Peyer's patch (tissue), 4 donors: ENCODE results near the gene BTBD16. TPM values are rescaled to one million over a fixed set of nuclear protein-coding genes. Genes with fewer than 3 reads are reported as not detected.
A peak's percentile ranks its signal among the peaks of the same experiment; 100 is the strongest.

Experiments used
- DNase-seq, 3 donors: peaks; one replicate each; pipeline ENCODE4 v3.0.0-alpha.2; 2017 to 2019
- H3K27ac ChIP-seq, 4 donors: fragments of 200-600 bp; sonication (generic); one replicate each; pipeline ENCODE4 v1.5.1; 2016 to 2019
- H3K27me3 ChIP-seq, 2 donors: fragments of 200-600 bp; sonication (generic); one replicate each; pipeline ENCODE4 v1.5.1; 2019
- H3K36me3 ChIP-seq, 3 donors: fragments of 200-600 bp; sonication (generic); one replicate each; pipeline ENCODE4 v1.5.1; 2016 to 2019
- H3K4me1 ChIP-seq, 4 donors: fragments of 200-600 bp; sonication (generic); one replicate each; pipeline ENCODE4 v1.5.1; 2016 to 2019
- H3K4me3 ChIP-seq, 4 donors: fragments of 200-600 bp; sonication (generic); 1 replicate in 3 of 4; 2 replicates in 1 of 4; pipeline ENCODE4 v1.5.1; 2016 to 2019; ENCODE audit warnings: mild to moderate bottlenecking in 1 of 4
- H3K9me3 ChIP-seq, 4 donors: fragments of 200-600 bp; sonication (generic); one replicate each; pipeline ENCODE4 v1.5.1; 2016 to 2019; ENCODE audit warnings: mild to moderate bottlenecking in 1 of 4
- POLR2A ChIP-seq, 2 donors: fragments of 450-650 bp; IDR thresholded peaks; one replicate each; pipeline ENCODE4 v1.5.1; 2017; ENCODE audit warnings: antibody characterized with exemption in 2 of 2, mild to moderate bottlenecking in 2 of 2, moderate library complexity in 2 of 2
- total RNA-seq, 4 donors: library from RNA; depleted of rRNA; stranded (reverse); fragments of >200 nt; gene quantifications; one replicate each; pipeline ENCODE4 v1.1.0, GENCODE V29; 2016
- TF ChIP-seq, protein P1 (sequence below), 6 experiments: fragments of 450-650 bp in 4 of 6; fragments of 200-600 bp in 2 of 6; sonication (generic) in 1 of 6; IDR thresholded peaks; one replicate each; pipeline ENCODE4 v1.5.1; 2017 to 2019; ENCODE audit warnings: antibody characterized with exemption in 6 of 6, mild to moderate bottlenecking in 3 of 6, moderate library complexity in 1 of 6

The BTBD16 gene
- total RNA-seq, 4 donors from 2014 or later, result not detected

DNA sequence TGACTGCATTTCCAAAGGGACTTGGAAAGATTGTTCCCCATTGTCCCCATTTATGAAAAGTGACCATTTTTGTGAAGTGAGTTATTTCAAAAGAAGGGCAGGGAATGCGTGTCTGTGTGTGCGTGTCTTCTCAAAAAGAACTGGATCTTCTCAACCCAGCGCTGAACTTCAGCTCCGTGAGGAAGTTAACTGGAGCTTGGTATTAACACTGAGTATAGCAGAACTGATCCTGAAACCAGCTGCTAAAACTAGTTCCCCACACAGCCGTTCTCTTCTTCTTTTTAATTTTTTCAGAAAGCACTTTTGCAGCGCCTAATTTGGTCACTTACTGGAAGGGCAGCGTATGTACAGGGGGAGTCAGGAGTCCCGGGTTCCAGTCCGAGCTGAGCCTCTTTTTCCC is 57.6 kb downstream of the BTBD16 start:
- TF ChIP-seq, protein P1, sequence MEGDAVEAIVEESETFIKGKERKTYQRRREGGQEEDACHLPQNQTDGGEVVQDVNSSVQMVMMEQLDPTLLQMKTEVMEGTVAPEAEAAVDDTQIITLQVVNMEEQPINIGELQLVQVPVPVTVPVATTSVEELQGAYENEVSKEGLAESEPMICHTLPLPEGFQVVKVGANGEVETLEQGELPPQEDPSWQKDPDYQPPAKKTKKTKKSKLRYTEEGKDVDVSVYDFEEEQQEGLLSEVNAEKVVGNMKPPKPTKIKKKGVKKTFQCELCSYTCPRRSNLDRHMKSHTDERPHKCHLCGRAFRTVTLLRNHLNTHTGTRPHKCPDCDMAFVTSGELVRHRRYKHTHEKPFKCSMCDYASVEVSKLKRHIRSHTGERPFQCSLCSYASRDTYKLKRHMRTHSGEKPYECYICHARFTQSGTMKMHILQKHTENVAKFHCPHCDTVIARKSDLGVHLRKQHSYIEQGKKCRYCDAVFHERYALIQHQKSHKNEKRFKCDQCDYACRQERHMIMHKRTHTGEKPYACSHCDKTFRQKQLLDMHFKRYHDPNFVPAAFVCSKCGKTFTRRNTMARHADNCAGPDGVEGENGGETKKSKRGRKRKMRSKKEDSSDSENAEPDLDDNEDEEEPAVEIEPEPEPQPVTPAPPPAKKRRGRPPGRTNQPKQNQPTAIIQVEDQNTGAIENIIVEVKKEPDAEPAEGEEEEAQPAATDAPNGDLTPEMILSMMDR (IDR thresholded peaks at IDR 0.05), result no peak
- TF ChIP-seq POLR2A (IDR thresholded peaks at IDR 0.05), result no peak
- no peaks in the 10 kb centered on the region for H3K4me1 ChIP-seq
- no peaks in the 10 kb centered on the region for H3K27me3 ChIP-seq
- H3K27ac ChIP-seq, result peak overlapping the region in 1 of 4 donors; percentile 35
- no peak overlapping the region for H3K4me3 ChIP-seq
- peak in 1 of 3 donors; percentile 34 for DNase-seq
- no peaks in the 10 kb centered on the region for H3K36me3 ChIP-seq
- no peaks in the 10 kb centered on the region for H3K9me3 ChIP-seq

DNA sequence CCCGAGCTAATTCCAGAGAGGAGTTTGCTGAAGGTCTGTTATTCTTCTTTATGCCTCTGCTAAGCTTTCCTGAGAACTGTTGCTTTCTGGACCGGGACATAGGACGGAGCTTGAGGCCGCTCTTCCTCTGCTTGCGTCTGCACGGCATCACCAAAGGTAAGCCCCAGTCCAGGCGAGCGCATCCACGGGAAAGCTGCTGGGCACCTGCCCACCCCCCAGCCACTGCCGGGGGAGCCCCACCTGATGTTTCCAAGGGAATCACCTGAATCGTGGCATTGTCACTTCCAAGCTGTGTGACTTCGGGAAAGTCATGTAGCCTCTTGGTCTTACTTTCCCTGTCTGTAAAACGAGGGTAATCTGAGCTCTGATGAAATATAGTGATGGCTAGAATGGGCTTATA is 58.3 kb downstream of the BTBD16 start:
- TF ChIP-seq, protein P1 (IDR thresholded peaks at IDR 0.05), result no peak
- no peak for TF ChIP-seq POLR2A (IDR thresholded peaks at IDR 0.05)
- DNase-seq, result no peak
- Histone ChIP-seq H3K4me3 (no peak overlapping the region), H3K27me3 (no peaks in the 10 kb centered on the region), H3K9me3 (no peaks in the 10 kb centered on the region), H3K36me3 (no peaks in the 10 kb centered on the region), H3K27ac (no peak overlapping the region), H3K4me1 (no peaks in the 10 kb centered on the region)

DNA sequence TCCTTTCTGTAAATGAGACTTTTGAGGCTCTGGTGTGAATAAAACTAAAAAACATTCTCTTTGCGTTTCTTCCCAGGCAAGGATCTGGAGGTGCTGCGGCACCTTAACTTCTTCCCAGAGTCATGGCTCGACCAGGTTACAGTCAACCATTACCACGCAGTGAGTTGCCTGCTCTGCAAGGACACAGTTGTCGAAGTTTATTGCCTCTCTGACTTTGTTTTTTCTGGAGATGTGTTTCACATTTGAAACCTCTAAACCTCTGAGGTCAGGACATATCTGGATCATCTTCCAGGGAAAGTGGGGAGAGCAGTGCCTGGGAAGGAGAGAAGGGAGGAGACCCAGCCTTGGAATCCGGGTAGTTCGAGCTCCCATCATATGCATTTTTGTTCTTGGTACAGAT is 60.0 kb downstream of the BTBD16 start:
- no peak overlapping the region for H3K4me3 ChIP-seq
- no peak overlapping the region for H3K27ac ChIP-seq
- TF ChIP-seq POLR2A (IDR thresholded peaks at IDR 0.05), result no peak
- TF ChIP-seq, protein P1 (IDR thresholded peaks at IDR 0.05), result no peak
- H3K4me1 ChIP-seq, result no peaks in the 10 kb centered on the region
- no peak for DNase-seq
- no peaks in the 10 kb centered on the region for H3K27me3 ChIP-seq
- H3K9me3 ChIP-seq, result no peaks in the 10 kb centered on the region
- H3K36me3 ChIP-seq, result no peaks in the 10 kb centered on the region

DNA sequence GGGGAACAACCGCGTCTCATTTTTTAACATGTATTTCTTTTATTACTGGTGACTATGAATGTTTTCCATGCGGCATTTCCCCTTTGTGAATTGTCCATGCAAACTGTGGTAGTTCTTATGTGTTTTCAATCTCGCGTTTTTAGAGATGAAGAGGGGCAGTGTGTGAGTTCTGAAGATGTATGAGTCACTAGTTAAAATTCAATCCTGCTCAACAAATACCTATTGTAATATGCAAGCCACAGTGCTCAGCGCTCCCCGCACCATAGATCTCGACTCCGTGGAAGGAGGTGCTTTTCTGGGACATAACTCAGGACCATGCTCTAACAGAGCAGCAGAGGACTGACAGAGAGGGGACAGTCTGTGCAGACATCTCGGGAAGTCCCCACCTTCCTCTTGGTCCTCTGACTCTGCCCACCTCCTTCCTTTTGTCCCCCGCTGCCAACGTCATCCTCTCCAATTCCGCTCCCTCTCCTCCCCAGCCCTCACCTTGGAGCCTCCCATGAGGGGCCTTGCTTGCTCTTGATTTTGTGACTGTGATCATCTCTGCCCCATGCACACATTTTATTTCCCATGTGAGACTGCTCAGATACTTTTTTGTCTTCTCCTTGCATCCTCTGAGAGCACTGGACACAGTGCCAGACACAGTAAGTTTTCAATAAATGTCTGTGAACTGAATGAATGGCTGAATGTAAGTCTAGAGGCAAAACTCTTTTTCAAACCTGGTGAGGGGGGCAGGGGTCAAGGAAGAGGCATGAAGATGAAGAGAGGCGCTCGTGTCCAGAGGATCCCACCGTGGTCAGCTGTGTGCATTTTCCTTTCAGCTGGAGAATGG is 60.7 kb downstream of the BTBD16 start:
- Histone ChIP-seq H3K4me3 (no peak overlapping the region), H3K36me3 (no peaks in the 10 kb centered on the region), H3K9me3 (no peaks in the 10 kb centered on the region), H3K4me1 (no peaks in the 10 kb centered on the region), H3K27me3 (no peaks in the 10 kb centered on the region), H3K27ac (no peak overlapping the region)
- no peak for TF ChIP-seq POLR2A (IDR thresholded peaks at IDR 0.05)
- TF ChIP-seq, protein P1 (IDR thresholded peaks at IDR 0.05), result no peak
- DNase-seq, result no peak

DNA sequence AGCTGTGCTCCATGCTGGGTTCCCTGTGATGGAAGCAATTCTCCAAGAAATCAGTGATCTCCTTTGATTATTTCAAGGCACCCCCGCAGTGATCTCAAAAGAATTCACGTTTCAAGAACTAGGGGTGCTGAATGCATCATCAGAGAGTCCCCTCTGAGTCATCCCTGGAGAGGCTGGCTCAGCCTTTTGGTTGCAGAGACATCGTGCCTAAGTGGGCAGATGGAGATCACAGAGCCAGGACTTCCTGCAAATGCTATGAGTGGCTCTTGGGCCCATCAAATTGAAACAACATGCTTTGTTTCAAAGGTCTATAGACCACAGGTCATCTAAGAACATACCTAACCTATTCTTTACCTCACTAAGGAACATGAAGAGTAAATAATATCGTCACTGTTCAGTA is 61.9 kb downstream of the BTBD16 start:
- TF ChIP-seq, protein P1 (IDR thresholded peaks at IDR 0.05), result no peak
- no peak for TF ChIP-seq POLR2A (IDR thresholded peaks at IDR 0.05)
- H3K27ac ChIP-seq, result no peak overlapping the region
- H3K27me3 ChIP-seq, result no peaks in the 10 kb centered on the region
- no peaks in the 10 kb centered on the region for H3K9me3 ChIP-seq
- H3K4me1 ChIP-seq, result no peaks in the 10 kb centered on the region
- no peak for DNase-seq
- no peak overlapping the region for H3K4me3 ChIP-seq
- no peaks in the 10 kb centered on the region for H3K36me3 ChIP-seq
